GM23338 (cell line): Measurements from ENCODE around the gene COL4A1. TPM values are rescaled to one million over a fixed set of nuclear protein-coding genes. Genes with fewer than 3 reads are reported as not detected.

Source experiments
- ATAC-seq: fragments of 200-7000 bp; cut with Tn5 transposase; 3 replicates; pipeline ENCODE4 v1.9.1; 2020
- DNase-seq: peaks from one replicate; pipeline ENCODE4 v3.0.0-alpha.2; 2015; ENCODE audit warnings: low spot score
- H2AFZ ChIP-seq: fragments of 200-600 bp; sonication (generic); 2 replicates; pipeline ENCODE4 v1.8.0; 2016; ENCODE audit warnings: antibody characterized with exemption, mild to moderate bottlenecking, moderate library complexity
- H3F3A ChIP-seq: fragments of 200-600 bp; sonication (generic); replicated peaks from 2 replicates; pipeline ENCODE4 v1.8.0; 2017; ENCODE audit warnings: antibody characterized with exemption, mixed run types, low read depth
- H3K27ac ChIP-seq: fragments of 200-600 bp; sonication (generic); 2 replicates; pipeline ENCODE4 v1.6.1; 2016; ENCODE audit warnings: low read depth
- H3K27me3 ChIP-seq: fragments of 200-600 bp; sonication (generic); 2 replicates; pipeline ENCODE4 v1.8.0; 2016; ENCODE audit warnings: mild to moderate bottlenecking, mixed run types, moderate library complexity; ENCODE audit not compliant: insufficient read depth
- H3K36me3 ChIP-seq: fragments of 200-600 bp; sonication (generic); 2 replicates; pipeline ENCODE4 v1.8.0; 2016; ENCODE audit warnings: mild to moderate bottlenecking; ENCODE audit not compliant: insufficient read depth
- H3K4me1 ChIP-seq: fragments of 200-600 bp; sonication (generic); 2 replicates; pipeline ENCODE4 v1.8.0; 2016; ENCODE audit warnings: mild to moderate bottlenecking, moderate library complexity; ENCODE audit not compliant: insufficient read depth
- H3K4me2 ChIP-seq: fragments of 200-600 bp; sonication (generic); 2 replicates; pipeline ENCODE4 v1.7.1; 2017; ENCODE audit warnings: mixed run types
- H3K4me3 ChIP-seq: fragments of 200-600 bp; sonication (generic); 2 replicates; pipeline ENCODE4 v1.6.1; 2016; ENCODE audit warnings: mixed run types
- H3K79me2 ChIP-seq: fragments of 200-600 bp; sonication (generic); replicated peaks from 2 replicates; pipeline ENCODE4 v1.8.0; 2017; ENCODE audit warnings: mild to moderate bottlenecking; ENCODE audit not compliant: insufficient read depth
- H3K9me2 ChIP-seq: fragments of 200-600 bp; sonication (generic); 2 replicates; pipeline ENCODE4 v1.8.0; 2017; ENCODE audit not compliant: insufficient read depth
- H4K20me1 ChIP-seq: fragments of 200-600 bp; sonication (generic); replicated peaks from 2 replicates; pipeline ENCODE4 v1.8.0; 2017; ENCODE audit warnings: mild to moderate bottlenecking; ENCODE audit not compliant: insufficient read depth
- H3K27ac Mint-ChIP-seq: 2 replicates; pipeline ENCODE4 v1.8.0; 2020; ENCODE audit warnings: inconsistent platforms, mild to moderate bottlenecking, moderate library complexity, mixed read lengths
- H3K27me3 Mint-ChIP-seq: 3 replicates; pipeline ENCODE4 v1.8.0; 2022; ENCODE audit warnings: low read depth, mild to moderate bottlenecking, moderate library complexity, mixed read lengths, inconsistent platforms; ENCODE audit not compliant: insufficient read depth, poor library complexity
- H3K36me3 Mint-ChIP-seq: 3 replicates; pipeline ENCODE4 v1.8.0; 2021; ENCODE audit warnings: low read depth, mild to moderate bottlenecking, inconsistent platforms, moderate library complexity, mixed read lengths
- H3K4me1 Mint-ChIP-seq: 3 replicates; pipeline ENCODE4 v1.8.0; 2020; ENCODE audit warnings: mild to moderate bottlenecking, inconsistent platforms, mixed read lengths
- H3K4me3 Mint-ChIP-seq: 3 replicates; pipeline ENCODE4 v1.8.0; 2021; ENCODE audit warnings: moderate library complexity, mild to moderate bottlenecking, inconsistent platforms, mixed read lengths
- H3K9me3 Mint-ChIP-seq: 3 replicates; pipeline ENCODE4 v1.8.0; 2020; ENCODE audit warnings: moderate library complexity, mild to moderate bottlenecking, inconsistent platforms, mixed read lengths
- CREB1 ChIP-seq: fragments of 250-450 bp; sonication (Bioruptor Pico); IDR thresholded peaks from 2 replicates; pipeline ENCODE4 v1.5.0; 2020; ENCODE audit warnings: low read depth, mild to moderate bottlenecking, moderate library complexity
- JUNB ChIP-seq: IDR thresholded peaks from one replicate; pipeline ENCODE4 v1.6.1; 2016; ENCODE audit warnings: antibody characterized with exemption; ENCODE audit not compliant: unreplicated experiment
- POLR2AphosphoS5 ChIP-seq: IDR thresholded peaks from 2 replicates; pipeline ENCODE4 v1.6.1; 2016; ENCODE audit warnings: antibody characterized with exemption, low read depth
- ZNF331 ChIP-seq: fragments of 250-450 bp; sonication (Bioruptor Pico); IDR thresholded peaks from 2 replicates; pipeline ENCODE4 v1.5.0; 2020; ENCODE audit warnings: low read depth, mild to moderate bottlenecking, moderate library complexity
- polyA plus RNA-seq: library from polyadenylated mRNA; unstranded; fragments of >200 nt; fragmentation: Nextera tagmentation; extraction: Ambion mirVana; gene quantifications from 2 replicates; pipeline ENCODE4 v1.2.1, GENCODE V29; 2016
- total RNA-seq: library from RNA; depleted of rRNA; stranded (reverse); fragments of >200 nt; shearing (Covaris generic); gene quantifications from 2 replicates; pipeline ENCODE4 v1.2.3, GENCODE V29; 2014
- TF ChIP-seq, protein P1 (sequence below): IDR thresholded peaks from one replicate; pipeline ENCODE4 v1.6.1; 2018; ENCODE audit warnings: antibody characterized with exemption; ENCODE audit not compliant: unreplicated experiment
- TF ChIP-seq, protein P2 (sequence below): fragments of 250-450 bp; sonication (Bioruptor Pico); IDR thresholded peaks from 2 replicates; pipeline ENCODE4 v1.5.0; 2020; ENCODE audit warnings: mild to moderate bottlenecking, moderate library complexity

Gene COL4A1
- total and polyA plus RNA-seq, 2 experiments from 2014 or later: 39.1 to 110 TPM

DNA sequence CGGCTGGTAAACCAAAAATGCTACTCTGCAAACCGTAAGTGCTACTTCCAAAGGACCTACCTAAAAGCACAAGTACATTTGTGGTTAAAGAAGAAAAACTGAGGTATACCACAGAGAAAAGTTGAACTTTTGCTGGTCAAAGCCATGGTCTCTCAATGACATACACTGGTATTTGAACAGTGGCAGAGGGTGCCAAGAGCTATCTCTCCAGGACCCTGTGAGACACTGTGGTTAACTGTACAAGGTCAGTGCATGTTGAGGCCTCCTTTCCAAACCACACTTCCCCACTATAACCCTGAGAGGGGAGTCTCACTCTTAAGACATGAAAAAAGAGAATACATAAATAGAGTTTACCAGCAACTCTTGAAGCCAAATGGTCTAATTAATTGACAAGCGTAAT is 49.5 kb downstream of the COL4A1 start:
- no peaks in the 10 kb centered on the region for H3K27me3 ChIP-seq
- H3K36me3 ChIP-seq: no peaks in the 10 kb centered on the region
- peaks cover 4% of the 10 kb centered on the region for H3F3A ChIP-seq
- H4K20me1 ChIP-seq: no peaks in the 10 kb centered on the region
- no peak overlapping the region for H3K4me2 ChIP-seq
- H3K9me3 Mint-ChIP-seq: no peaks in the 10 kb centered on the region; the same call in 2 of the 3 replicates
- DNase-seq (no peak), ATAC-seq (no peak)
- H3K79me2 ChIP-seq: peaks cover 15% of the 10 kb centered on the region
- peaks cover 26% of the 10 kb centered on the region for H3K4me1 Mint-ChIP-seq
- no peak overlapping the region for H3K27ac ChIP-seq
- peaks cover 7% of the 10 kb centered on the region for H3K27me3 Mint-ChIP-seq
- H3K4me3 Mint-ChIP-seq: no peak overlapping the region
- H3K4me3 ChIP-seq: no peak overlapping the region
- H2AFZ ChIP-seq: no peak overlapping the region
- H3K9me2 ChIP-seq: no peaks in the 10 kb centered on the region
- TF ChIP-seq JUNB (no peak), ZNF331 (CRISPR knock-in tag) (no peak), CREB1 (no peak)
- H3K36me3 Mint-ChIP-seq: no peaks in the 10 kb centered on the region; the same call in 2 of the 3 replicates
- no peak overlapping the region for H3K27ac Mint-ChIP-seq
- H3K4me1 ChIP-seq: peaks cover 11% of the 10 kb centered on the region; the same call in 1 of the 2 replicates

DNA sequence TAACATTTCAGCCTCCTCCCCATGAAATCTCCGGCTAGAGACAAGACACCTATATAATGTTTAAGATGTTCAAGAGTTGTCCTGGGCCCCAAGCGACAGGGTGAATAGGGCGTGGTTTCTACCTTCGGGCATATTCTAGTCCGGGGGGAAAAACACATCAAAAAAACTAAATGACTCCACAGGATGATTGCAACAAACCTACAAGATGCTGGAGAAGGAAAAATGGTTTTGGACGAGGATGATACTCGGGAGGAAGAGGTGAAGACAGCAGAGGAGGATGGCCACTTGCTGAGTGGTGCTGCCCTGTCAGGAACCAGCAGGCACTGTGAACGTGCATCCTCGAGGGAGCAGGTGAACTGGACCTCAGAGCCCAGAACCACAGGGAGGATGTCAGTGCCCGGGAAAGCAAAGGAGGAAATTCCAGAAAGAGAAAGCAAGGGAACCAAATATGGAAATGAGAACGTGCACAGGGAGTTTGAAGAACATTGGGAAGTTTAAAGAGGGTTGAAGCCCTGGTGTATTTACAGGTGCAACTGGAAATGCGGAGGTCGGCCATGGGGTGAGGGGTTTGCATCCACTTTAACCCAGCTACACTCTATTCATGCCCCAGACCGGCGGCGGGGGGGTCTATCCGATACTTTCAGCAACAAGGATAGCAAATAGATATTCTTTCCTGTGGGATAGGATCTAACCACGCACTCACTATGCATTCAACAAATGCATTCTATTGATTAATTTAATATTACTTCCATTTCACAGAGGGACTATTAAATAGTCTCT is 50.6 kb downstream of the COL4A1 start:
- H3K27ac ChIP-seq: no peak overlapping the region
- no peak overlapping the region for H2AFZ ChIP-seq
- Mint-ChIP-seq H3K9me3 (no peaks in the 10 kb centered on the region; the same call in 2 of the 3 replicates), H3K4me1 (peaks cover 16% of the 10 kb centered on the region), H3K4me3 (no peak overlapping the region), H3K27me3 (peaks cover 4% of the 10 kb centered on the region), H3K36me3 (no peaks in the 10 kb centered on the region; the same call in 2 of the 3 replicates), H3K27ac (no peak overlapping the region)
- no peaks in the 10 kb centered on the region for H4K20me1 ChIP-seq
- no peak for DNase-seq
- peaks cover 3% of the 10 kb centered on the region; the same call in 1 of the 2 replicates for H3K4me1 ChIP-seq
- peaks cover 4% of the 10 kb centered on the region for H3F3A ChIP-seq
- H3K4me2 ChIP-seq: no peak overlapping the region
- ATAC-seq: no peak
- H3K9me2 ChIP-seq: no peaks in the 10 kb centered on the region
- TF ChIP-seq, protein P1, sequence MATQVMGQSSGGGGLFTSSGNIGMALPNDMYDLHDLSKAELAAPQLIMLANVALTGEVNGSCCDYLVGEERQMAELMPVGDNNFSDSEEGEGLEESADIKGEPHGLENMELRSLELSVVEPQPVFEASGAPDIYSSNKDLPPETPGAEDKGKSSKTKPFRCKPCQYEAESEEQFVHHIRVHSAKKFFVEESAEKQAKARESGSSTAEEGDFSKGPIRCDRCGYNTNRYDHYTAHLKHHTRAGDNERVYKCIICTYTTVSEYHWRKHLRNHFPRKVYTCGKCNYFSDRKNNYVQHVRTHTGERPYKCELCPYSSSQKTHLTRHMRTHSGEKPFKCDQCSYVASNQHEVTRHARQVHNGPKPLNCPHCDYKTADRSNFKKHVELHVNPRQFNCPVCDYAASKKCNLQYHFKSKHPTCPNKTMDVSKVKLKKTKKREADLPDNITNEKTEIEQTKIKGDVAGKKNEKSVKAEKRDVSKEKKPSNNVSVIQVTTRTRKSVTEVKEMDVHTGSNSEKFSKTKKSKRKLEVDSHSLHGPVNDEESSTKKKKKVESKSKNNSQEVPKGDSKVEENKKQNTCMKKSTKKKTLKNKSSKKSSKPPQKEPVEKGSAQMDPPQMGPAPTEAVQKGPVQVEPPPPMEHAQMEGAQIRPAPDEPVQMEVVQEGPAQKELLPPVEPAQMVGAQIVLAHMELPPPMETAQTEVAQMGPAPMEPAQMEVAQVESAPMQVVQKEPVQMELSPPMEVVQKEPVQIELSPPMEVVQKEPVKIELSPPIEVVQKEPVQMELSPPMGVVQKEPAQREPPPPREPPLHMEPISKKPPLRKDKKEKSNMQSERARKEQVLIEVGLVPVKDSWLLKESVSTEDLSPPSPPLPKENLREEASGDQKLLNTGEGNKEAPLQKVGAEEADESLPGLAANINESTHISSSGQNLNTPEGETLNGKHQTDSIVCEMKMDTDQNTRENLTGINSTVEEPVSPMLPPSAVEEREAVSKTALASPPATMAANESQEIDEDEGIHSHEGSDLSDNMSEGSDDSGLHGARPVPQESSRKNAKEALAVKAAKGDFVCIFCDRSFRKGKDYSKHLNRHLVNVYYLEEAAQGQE: no peak
- TF ChIP-seq CREB1 (no peak), JUNB (no peak), ZNF331 (CRISPR knock-in tag) (no peak), POLR2AphosphoS5 (no peak)
- TF ChIP-seq, protein P2, sequence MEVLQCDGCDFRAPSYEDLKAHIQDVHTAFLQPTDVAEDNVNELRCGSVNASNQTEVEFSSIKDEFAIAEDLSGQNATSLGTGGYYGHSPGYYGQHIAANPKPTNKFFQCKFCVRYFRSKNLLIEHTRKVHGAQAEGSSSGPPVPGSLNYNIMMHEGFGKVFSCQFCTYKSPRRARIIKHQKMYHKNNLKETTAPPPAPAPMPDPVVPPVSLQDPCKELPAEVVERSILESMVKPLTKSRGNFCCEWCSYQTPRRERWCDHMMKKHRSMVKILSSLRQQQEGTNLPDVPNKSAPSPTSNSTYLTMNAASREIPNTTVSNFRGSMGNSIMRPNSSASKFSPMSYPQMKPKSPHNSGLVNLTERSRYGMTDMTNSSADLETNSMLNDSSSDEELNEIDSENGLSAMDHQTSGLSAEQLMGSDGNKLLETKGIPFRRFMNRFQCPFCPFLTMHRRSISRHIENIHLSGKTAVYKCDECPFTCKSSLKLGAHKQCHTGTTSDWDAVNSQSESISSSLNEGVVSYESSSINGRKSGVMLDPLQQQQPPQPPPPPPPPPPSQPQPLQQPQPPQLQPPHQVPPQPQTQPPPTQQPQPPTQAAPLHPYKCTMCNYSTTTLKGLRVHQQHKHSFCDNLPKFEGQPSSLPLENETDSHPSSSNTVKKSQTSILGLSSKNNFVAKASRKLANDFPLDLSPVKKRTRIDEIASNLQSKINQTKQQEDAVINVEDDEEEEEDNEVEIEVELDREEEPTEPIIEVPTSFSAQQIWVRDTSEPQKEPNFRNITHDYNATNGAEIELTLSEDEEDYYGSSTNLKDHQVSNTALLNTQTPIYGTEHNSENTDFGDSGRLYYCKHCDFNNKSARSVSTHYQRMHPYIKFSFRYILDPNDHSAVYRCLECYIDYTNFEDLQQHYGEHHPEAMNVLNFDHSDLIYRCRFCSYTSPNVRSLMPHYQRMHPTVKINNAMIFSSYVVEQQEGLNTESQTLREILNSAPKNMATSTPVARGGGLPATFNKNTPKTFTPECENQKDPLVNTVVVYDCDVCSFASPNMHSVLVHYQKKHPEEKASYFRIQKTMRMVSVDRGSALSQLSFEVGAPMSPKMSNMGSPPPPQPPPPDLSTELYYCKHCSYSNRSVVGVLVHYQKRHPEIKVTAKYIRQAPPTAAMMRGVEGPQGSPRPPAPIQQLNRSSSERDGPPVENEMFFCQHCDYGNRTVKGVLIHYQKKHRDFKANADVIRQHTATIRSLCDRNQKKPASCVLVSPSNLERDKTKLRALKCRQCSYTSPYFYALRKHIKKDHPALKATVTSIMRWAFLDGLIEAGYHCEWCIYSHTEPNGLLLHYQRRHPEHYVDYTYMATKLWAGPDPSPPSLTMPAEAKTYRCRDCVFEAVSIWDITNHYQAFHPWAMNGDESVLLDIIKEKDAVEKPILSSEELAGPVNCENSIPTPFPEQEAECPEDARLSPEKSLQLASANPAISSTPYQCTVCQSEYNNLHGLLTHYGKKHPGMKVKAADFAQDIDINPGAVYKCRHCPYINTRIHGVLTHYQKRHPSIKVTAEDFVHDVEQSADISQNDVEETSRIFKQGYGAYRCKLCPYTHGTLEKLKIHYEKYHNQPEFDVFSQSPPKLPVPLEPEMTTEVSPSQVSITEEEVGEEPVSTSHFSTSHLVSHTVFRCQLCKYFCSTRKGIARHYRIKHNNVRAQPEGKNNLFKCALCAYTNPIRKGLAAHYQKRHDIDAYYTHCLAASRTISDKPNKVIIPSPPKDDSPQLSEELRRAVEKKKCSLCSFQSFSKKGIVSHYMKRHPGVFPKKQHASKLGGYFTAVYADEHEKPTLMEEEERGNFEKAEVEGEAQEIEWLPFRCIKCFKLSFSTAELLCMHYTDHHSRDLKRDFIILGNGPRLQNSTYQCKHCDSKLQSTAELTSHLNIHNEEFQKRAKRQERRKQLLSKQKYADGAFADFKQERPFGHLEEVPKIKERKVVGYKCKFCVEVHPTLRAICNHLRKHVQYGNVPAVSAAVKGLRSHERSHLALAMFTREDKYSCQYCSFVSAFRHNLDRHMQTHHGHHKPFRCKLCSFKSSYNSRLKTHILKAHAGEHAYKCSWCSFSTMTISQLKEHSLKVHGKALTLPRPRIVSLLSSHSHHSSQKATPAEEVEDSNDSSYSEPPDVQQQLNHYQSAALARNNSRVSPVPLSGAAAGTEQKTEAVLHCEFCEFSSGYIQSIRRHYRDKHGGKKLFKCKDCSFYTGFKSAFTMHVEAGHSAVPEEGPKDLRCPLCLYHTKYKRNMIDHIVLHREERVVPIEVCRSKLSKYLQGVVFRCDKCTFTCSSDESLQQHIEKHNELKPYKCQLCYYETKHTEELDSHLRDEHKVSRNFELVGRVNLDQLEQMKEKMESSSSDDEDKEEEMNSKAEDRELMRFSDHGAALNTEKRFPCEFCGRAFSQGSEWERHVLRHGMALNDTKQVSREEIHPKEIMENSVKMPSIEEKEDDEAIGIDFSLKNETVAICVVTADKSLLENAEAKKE (CRISPR knock-in tag): no peak
- no peaks in the 10 kb centered on the region for H3K36me3 ChIP-seq
- H3K4me3 ChIP-seq: no peak overlapping the region
- H3K27me3 ChIP-seq: no peaks in the 10 kb centered on the region
- H3K79me2 ChIP-seq: peaks cover 14% of the 10 kb centered on the region
